Keratinocyte (primary cell): ENCODE measurements around the gene CT47A7.

Experiments
- CTCF ChIP-seq, 3 experiments: IDR thresholded peaks in 1 of 3; conservative IDR thresholded peaks in 1 of 3; optimal IDR thresholded peaks in 1 of 3; 2 replicates in 2 of 3; 3 replicates in 1 of 3; pipeline versions ENCODE3 to v1.5.1; 2011; ENCODE audit warnings: low read length in 3 of 3, mild to moderate bottlenecking in 3 of 3, moderate library complexity in 2 of 3, control low read depth in 1 of 3, inconsistent platforms in 1 of 3; ENCODE audit not compliant: insufficient read depth in 2 of 3; ENCODE audit errors: extremely low read depth in 1 of 3
- EZH2 ChIP-seq: IDR thresholded peaks from one replicate; pipeline ENCODE4 v1.6.1; 2012; ENCODE audit warnings: inconsistent platforms, mild to moderate bottlenecking, low read length, moderate library complexity

GRCh38 chrX:121000589-121000988 lies 44.2 kb upstream of the CT47A7 start:
- TF ChIP-seq CTCF (optimal IDR thresholded peaks at IDR 0.05 in 1 of 3, IDR thresholded peaks at IDR 0.05 in 1 of 3, conservative IDR thresholded peaks at IDR 0.05 in 1 of 3; ENCODE audit: extremely low read depth in 1 of 3, insufficient read depth in 2 of 3, low read length in 3 of 3) (peak in 2 of 3 experiments; percentile 25 to 47), EZH2 (no peak)
